Retinal pigment epithelial cell (primary cell): ENCODE results near the gene RGS1.

Source experiments
- DNase-seq: peaks from one replicate; pipeline ENCODE4 v3.0.0-alpha.2; 2010; ENCODE audit warnings: low read depth
- H3K4me3 ChIP-seq: 2 replicates; pipeline ENCODE4 v1.5.1; 2011; ENCODE audit warnings: mild to moderate bottlenecking, low read length, control low read depth, moderate library complexity
- TF ChIP-seq, protein P1 (sequence below): conservative IDR thresholded peaks from 2 replicates; pipeline ENCODE4 v1.5.1; 2011; ENCODE audit warnings: low read depth, low read length, control low read depth, inconsistent platforms

Gene RGS1

DNA sequence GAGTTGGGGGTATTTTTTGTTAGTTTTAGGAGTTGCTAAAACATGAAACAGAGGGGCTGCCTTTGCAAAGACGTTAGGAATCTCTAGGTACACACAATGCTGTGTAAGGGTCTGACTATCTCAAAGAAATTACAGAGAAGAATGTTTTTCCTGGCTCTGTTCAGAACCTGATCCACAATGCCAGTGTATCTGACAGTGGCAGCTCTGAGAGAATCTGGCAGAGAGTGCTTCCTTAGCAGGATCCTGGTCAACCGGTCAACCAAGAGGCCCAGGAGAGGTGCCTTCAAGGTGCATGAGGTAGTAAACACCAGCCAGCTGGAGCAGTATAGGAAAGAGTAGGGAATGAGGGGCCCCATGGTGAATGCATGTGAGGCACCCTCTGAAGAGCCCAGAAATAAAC is 40.9 kb upstream of the RGS1 start:
- TF ChIP-seq, protein P1, sequence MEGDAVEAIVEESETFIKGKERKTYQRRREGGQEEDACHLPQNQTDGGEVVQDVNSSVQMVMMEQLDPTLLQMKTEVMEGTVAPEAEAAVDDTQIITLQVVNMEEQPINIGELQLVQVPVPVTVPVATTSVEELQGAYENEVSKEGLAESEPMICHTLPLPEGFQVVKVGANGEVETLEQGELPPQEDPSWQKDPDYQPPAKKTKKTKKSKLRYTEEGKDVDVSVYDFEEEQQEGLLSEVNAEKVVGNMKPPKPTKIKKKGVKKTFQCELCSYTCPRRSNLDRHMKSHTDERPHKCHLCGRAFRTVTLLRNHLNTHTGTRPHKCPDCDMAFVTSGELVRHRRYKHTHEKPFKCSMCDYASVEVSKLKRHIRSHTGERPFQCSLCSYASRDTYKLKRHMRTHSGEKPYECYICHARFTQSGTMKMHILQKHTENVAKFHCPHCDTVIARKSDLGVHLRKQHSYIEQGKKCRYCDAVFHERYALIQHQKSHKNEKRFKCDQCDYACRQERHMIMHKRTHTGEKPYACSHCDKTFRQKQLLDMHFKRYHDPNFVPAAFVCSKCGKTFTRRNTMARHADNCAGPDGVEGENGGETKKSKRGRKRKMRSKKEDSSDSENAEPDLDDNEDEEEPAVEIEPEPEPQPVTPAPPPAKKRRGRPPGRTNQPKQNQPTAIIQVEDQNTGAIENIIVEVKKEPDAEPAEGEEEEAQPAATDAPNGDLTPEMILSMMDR = no peak
- DNase-seq = no peak

DNA sequence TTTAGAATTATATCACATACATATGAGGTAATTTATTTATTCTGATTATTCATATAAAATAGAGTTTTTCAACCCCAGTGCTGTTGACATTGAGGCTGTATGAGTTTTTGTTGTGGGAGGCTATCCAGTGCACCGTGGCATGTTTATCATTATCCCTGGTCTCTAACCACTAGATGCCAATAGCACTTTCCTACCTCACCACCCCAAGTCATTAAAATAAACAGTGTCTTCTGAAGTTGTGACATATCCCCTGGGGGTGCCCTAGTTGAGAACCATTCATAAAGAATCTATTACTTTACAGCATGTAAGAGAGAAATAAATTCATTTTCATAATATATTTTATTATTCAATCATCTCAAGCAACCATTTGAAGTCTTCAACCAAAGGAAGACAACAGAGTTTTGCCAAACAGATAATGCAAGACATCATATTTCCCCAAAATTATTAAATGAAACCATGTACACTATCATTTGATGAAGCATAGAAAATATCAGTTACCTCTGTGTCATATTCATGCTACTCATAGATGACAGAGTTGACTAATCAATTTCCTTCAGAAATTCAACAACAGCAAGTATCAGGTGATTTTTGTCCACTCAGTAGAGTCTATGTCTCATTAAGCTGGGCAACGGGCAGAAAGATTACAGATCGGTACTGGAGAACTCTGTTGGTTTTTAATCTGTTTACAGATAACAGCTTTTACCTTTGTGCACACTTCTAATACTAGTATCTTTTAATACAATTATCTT is 39.5 kb upstream of the RGS1 start:
- TF ChIP-seq, protein P1 = no peak
- no peak for DNase-seq
- H3K4me3 ChIP-seq = no peak overlapping the region

More for the DNA sequence above, 40.9 kb upstream of the RGS1 start:
- H3K4me3 ChIP-seq = no peak overlapping the region

DNA sequence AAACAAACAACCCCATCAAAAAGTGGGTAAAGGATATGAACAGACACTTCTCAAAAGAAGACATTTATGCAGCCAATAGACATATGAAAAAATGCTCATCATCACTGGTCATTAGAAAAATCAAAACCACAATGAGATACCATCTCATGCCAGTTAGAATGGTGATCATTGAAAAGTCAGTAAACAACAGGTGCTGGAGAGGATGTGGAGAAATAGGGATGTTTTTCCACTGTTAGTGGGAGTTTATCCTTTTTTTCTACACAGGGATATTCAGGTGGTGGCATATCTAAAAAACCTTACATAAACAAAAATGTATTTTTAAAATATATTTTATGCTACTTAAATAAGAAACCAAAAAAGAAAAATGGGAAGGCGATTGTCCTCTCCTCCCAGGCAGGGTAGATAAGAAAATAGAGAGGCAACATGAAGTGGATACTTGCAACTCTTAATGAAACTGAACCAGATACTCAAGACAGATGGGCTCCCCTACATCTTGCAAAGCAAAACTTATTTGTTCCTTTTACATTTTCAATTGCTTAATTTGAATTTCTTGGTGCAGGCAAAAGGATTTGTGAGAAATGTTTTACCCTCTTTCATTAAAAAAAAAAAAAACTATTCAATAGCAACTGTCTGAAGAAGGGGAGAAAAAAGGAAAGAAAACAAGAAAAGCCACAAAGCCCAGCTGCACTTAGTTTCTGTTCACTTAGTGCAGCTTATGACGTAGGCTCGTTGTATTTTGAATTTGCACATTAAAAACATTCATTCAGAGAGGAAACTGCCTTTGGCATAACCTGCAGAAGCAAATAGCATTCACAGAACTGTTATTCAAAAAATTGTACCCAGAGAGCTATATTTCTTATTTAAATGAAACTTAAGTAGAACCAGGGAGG is 36.9 kb upstream of the RGS1 start:
- no peak for DNase-seq
- no peak overlapping the region for H3K4me3 ChIP-seq
- TF ChIP-seq, protein P1 = no peak

DNA sequence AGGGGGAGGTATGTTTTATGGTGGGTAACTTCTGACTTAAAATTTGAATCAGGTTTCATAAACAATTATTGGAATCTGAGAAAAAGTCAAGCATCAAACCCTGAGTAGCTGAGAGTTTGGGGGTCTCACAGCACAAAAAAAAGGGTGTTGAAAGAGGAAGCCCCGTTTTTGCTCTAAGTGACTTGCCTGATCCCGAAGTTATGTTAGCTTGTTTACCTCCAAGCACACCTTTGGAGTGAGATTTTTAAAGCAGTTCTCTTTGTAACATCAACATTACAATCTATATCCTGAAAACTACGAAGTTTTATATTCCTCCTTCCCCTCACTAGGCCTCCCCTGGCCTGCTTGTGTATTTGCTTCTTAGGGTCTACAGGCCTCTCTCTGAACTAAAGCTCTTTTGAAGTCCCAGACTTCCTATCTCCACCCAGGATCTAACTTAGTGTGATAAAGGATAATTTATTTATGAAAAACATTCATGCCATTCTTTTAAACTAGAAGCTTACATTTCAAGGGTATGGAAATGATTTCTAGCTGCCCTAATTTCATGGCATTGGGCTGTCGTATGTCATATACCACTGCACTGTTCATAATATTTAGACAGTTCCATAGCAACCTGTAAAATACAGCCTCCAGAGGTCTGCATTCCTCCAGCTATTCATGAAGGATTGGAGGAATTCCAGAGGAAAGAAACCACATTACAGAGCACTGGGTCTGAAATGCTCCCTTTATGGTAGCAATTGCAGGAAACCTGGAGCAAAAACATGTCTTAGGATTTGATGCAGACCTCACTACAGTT is 36.1 kb upstream of the RGS1 start:
- TF ChIP-seq, protein P1 = no peak
- DNase-seq = peak; percentile 97
- no peak overlapping the region for H3K4me3 ChIP-seq

DNA sequence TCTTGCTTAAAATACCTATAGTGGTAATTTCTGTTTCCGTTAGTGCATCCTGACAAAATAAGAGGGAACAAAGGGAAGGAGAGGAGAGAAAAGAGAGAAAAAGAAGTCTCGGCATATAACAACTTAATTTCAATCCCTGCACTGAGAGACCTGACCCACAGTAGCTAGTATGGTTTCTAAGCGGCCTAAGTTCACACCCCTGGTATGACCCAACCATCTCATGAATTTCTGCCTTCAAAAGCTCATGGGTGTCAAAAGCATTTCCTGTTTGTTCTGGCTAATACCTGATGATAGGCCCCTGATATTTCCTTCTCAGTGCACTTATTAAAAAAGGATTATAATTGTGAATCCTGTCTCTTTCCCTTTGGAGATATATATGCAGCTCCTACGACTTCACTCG is 32.1 kb upstream of the RGS1 start:
- TF ChIP-seq, protein P1 = no peak
- H3K4me3 ChIP-seq = no peak overlapping the region
- no peak for DNase-seq

DNA sequence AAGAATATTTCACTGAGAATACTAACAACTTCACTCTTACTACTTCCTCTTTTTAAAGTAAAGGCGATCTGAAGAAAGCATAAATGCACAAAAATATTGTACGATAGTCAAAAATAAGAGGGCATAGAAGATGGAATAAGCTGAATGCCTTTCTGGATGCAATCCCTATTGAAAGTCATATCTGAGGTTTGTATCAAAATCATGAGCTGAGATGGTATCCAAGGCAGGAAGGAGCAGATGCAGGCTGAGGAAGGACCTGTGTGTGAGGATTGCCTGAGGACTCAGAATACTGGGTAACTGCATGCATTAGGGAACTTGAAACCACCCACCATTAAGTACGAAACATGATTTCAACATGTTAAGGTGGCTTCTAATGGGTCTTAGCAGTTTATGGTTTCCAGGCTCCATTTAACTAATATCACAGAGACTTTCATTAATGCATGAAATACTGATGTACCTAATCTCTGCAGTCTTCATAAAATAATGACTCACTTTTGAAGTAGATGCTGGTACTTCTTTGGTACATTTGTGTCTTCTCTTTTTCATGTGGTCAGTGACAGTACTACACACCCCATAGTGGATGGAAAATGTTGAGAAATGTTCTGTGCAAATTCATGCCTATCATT is 29.6 kb upstream of the RGS1 start:
- H3K4me3 ChIP-seq = no peak overlapping the region
- TF ChIP-seq, protein P1 = peak; percentile 11
- DNase-seq = no peak
